ENCODE results near the gene MARF1.
"Not testable (repeated sequence)": the region's sequence is repeated elsewhere in the genome, so short reads cannot be mapped to it uniquely, and the experiment has no call there.

MARF1 gene
- total RNA-seq: 131 to 154 reads per million in 2 donors

DNA sequence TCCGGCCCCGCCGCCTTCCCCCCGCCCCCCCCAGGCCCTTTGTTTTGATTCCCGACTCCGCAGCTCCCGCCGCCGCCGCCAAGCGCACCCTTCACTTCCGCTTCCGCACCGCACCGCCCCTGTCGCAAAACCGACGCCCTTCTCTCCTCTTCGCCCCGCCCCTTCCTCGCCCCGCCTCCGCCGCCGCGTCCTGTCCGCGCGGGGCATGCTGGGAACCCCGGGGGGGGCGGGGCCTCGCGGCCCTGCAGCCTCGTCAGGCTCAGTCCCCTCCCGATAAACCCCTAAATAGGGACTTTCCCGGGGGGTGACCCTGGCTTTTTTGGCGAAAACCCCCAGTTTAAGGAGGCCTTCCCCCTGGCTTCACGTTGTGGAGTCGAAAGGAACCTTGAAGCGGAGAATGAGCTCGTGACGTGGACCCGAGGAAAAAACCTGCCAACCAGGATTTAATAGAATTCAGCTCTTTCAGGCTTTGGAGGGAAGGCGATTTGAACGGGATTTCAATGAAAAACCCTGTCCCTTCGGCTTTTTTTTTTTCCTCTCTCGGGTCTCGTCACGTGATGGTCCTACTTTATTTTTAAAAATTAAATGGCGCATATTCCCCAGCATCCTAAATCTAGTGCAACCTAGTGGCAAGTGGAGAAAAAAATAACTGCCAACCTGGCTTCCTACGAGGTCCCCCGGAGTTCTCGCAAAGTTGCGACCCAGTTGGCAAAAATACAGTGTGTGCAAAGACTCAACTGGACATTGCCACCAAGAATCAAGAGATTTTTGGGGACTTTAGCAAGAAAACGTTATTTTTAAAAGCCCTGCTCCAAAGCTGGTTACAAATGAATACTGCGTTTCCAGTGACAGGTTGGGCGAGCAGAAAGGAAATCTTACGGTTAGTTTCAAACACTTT is at the start of gene MARF1:
Gene MARF1, minus strand, starts transcription at position 107 of the 898 bp plus-strand sequence. CDS start 3,921 bp downstream, outside the sequence.
- DNase-seq: peak; percentile 99

GRCh38 chr16:15692508-15692907 is 49.6 kb upstream of the MARF1 start:
- DNase-seq: not testable (repeated sequence)

DNA sequence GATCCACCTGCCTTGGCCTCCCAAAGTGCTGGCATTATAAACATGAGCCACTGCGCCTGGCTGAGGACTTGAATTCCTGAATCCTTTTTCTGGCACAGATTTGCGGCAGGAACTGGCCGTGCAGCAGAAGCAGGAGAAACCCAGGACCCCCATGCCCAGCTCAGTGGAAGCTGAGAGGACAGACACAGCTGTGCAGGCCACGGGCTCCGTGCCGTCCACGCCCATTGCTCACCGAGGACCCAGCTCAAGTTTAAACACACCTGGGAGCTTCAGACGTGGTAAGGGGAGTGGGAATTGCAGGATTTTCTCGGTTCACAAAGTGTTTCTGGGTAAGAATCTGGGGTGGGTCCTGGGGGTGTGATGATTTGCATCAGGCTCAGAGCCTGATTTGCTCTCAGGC is 48.1 kb upstream of the MARF1 start:
- no peak for DNase-seq

DNA sequence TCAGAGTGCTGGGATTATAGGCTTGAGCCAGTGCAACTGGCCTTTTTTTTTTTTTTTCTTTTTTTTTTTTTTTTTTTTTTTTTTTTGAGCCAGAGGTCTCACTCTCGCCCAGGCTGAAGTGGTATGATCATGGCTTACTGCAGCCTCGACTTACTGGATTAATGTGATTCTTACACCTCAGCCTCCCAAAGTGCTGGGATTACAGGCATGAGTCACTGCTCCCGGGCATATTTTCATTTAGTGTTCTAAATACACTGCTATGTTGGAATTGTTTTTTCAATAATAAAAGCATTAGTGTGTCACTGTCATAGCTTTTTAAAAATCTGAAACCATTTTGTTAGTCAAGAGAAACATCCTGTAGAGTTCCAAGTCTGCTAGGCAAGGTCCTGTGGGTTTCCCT is 47.3 kb upstream of the MARF1 start:
- DNase-seq: no peak

- DNase-seq: no peak
Measured at GRCh38 chr16:15689290-15689689, 46.3 kb upstream of the MARF1 start.

DNA sequence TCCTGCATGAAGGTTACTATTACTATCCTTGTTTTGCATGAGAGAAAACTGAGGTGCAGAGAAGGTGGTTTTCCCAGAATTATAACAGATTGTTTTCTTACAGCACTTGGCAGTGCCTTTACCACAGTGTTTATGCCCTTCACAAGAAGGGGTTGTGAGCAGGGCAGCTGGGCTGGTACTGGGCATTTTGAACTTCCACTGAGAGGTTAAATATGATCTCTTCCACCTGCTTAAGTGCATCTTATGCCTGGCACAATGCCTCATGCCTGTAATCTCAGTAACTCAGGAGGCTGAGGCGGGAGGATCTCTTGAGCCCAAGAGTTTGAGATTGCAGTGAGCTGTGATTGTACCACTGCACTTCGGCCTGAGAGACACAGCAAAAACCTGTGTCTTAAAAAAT is 43.3 kb upstream of the MARF1 start:
- no peak for DNase-seq

DNA sequence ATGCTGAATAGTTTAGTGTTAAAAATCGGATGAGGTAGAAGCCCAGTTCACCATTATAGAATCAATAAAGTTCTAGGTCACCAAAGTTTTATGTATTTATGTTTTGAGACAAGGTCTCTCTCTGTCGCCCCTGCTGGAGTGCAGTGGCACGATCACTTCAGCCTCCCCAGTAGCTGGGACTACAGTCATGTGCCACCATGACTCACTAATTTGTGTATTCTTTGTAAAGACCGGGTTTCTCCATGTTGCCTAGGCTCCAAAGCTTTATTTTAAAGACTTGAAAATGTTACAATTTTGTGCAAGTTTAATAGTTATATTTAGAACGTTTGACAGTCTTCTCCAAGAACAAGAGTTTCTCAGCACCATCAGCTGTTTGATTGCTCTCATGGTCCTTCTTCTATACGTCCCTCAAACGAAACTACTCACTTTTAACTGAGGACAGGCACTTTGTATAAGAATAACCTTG is 39.2 kb upstream of the MARF1 start:
- no peak for DNase-seq

GRCh38 chr16:15677447-15677846 is 34.5 kb upstream of the MARF1 start:
- no peak for DNase-seq

DNA sequence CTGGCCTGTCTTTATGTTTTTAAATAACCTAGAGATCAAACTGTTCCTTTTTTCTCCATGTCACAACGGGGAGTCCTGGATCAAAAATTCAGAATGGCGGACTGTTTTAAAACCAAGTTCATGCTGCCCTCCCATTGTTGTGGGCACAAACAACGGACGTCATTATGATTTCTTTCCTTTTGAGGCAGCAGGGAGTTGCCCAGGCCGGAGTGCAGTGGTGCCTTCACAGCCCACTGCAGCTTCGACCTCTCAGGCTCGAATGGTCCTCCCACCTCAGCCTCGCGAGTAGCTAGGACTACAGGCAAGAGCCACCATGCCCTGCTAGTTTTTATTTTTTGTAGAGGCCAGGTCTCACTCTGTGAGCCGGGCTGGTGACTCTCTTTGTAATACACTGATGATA is 33.6 kb upstream of the MARF1 start:
- DNase-seq: no peak

DNA sequence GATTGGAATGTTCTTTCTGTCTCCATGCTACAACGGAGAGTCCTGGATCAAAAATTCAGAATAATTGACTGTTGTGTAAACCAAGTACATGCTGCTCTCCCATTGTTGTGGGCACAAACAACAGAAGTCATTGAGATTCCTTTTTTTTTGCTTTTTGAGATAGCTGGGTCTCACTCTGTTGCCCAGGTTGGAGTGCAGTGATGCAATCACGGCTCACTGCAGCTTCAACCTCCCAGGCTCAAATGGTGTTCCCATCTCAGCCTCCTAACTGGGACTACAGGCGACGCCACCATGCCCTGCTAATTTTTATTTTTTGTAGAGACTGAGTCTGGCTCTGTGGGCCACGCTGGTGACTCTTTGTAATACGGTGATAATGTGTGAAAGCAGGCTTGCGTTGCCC is 31.6 kb upstream of the MARF1 start:
- no peak for DNase-seq

DNA sequence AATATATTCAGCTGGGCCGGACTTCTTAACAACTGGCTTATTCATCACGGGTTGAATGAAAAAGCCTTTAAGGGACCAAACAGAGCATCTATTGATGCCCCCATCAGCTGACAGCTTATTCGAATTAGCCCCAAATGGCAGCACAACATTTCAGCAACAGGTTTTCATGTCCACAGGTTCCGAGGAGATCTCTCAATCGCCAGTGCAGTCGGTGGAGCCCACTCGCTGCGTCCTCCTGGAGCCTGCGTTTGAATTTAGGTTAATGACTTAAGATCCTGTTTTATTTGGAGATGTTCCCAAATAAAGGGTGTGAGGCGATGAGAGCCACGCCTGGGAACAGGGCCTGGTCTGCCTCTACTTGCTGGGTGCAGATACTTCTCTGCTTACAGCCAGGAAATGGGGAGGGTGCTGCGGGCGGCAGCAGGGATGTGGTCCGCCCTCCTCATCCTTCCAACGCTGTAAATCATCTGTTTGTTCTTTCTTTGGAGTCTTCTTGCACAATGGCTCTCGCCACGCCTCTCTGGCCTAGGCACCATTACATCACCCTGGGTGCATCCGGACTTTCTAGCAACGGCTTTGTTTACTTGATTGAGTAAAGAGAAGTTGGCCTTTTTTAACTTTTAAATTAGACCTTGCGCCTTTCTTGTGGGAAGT is 29.7 kb upstream of the MARF1 start:
- DNase-seq: peak; percentile 18

DNA sequence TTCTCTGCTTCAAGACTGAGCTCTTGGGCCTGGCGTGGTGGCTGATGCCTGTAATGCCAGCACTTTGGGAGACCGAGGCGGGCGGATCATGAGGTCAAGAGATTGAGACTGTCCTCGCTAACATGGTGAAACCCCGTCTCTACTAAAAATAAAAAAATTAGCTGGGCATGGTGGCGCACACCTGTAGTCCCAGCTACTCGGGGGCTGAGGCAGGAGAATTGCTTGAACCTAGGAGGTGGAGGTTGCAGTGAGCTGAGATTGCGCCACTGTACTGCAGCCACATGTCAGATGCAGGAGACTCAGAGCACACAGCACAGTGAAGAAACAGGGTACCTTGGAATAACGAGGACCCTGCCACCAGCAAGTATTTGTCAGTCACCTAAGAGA is 29.2 kb upstream of the MARF1 start:
- DNase-seq: not testable (repeated sequence)

GRCh38 chr16:15671530-15672117 is 28.7 kb upstream of the MARF1 start:
- no peak for DNase-seq

DNA sequence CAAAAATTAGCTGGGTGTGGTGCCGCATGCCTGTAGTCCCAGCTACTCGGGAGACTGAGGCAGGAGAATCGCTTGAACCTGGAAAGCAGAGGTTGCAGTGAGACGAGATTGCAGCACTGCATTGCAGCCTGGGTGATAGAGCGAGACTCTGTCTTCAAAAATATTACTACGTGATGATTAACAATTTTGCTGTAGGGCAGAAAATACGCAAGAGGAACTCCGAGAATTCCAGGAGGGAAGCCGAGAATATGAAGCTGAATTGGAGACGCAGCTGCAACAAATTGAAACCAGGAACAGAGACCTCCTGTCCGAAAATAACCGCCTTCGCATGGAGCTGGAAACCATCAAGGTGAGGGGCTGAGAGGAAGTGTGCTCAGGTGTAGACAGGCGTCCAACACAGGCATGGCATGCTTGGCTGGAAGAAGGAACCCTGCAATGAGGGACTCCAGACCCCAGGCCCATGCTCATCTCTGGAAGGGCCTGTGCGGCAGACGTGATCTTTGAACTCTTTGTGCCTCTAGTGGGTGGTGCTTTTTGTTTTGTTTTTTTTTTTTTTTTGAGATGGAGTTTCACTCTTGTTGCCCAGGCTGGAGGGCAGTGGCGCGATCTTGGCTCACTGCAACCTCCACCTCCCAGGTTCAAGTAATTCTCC is 24.3 kb upstream of the MARF1 start:
- no peak for DNase-seq

DNA sequence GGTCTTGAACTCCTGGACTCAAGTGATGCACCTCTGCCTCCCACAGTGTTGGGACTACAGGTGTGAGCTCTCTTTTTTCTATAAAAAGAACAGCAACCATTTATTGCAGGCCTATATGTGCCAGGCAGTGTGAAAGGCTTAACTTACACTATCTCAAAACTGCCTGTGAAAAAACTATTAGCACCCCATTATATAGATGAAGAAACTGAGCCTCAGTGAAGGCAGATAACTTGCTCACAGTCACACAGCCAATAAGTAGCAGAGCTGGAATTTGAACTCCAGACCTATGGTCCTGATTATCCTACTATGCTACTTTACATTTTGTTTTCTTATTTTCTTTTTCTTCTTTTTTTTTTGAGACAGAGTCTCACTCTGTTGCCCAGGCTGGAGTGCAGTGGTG is 22.2 kb upstream of the MARF1 start:
- no peak for DNase-seq

- DNase-seq: no peak
Measured at GRCh38 chr16:15660203-15660601, 17.2 kb upstream of the MARF1 start.

DNA sequence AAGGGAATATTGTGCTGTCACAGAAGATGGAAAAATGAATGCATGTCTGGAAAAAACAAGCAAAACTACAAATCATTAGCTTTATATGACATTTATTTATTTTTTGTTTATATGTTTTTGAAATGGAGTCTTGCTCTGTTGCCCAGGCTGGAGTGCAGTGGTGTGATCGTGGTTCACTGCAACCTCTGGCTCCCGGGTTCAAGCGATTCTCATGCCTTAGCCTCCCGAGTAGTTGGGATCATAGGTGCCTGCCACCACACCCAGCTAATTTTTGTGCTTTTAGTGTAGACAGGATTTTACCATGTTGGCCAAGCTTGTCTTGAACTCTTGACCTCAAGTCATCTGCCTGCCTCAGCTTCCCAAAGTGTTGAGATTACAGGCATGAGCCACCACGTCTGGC is 15.6 kb upstream of the MARF1 start:
- DNase-seq: no peak

DNA sequence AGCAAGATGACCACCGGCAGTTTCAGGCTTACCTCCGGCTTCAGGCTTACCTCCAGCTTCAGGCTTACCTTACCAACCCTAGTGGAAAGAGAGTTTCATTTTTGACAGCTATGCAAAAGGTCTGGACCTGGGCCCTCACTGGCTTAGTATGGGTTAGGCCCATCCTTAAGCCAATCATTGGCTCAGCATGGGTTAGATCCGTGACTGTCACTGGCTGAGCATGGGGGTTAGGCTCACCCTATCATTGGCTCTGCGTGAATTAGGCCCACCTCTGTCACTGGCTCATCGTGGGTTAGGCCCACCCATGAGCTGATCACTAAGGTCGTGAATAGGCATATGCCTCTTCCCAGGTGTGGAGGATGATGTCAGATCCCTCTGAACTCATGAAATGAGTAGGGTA is 15.2 kb upstream of the MARF1 start:
- no peak for DNase-seq

GRCh38 chr16:15655561-15655960 is 12.6 kb upstream of the MARF1 start:
- DNase-seq: not testable (repeated sequence)

- no peak for DNase-seq
Measured at GRCh38 chr16:15654591-15654990, 11.6 kb upstream of the MARF1 start.

- no peak for DNase-seq
Measured at GRCh38 chr16:15653227-15653626, 10.3 kb upstream of the MARF1 start.

DNA sequence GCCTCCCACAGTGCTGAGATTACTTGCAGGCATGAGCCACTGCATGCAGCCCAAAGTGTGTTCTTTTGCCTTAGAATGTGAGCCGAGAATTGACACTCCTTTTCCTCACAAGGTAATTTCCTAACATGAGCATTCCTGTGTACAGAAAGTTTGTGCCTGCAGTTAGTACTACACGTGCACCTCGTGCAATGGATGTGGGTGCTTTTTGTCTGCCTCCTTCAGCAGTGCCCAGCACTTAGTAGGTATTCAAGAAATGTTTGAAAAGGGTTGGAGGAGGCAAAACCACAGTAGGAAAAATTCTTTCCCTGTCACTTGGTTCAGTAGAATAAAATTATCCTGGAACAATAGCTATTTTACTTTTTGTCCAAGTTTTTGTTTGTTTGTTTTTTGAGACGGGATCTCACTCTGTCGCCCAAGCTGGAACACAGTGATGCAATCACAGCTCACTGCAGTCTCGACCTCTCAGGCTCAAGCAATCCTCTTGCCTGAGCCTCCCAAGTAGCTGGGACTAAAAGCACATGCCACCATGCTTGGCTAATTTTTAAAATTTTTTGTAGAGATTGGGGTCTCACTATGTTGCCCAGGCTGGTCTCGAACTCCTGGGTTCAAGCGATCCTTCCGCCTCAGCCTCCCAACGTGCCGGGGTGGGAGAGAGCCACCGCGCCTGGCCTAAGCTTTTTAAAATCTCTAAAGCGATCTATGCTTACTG is 9.5 kb upstream of the MARF1 start:
- no peak for DNase-seq

Measured in activated gamma-delta T cell (primary cell).